Lower leg skin (tissue), 4 donors: ENCODE results near the gene KLK13. TPM values are rescaled to one million over a fixed set of nuclear protein-coding genes. Genes with fewer than 3 reads are reported as not detected.

ENCODE experiments used
- DNase-seq, 2 donors: peaks; one replicate each; pipeline ENCODE4 v3.0.0-alpha.2; 2019; ENCODE audit warnings: low spot score in 2 of 2
- H3K4me3 ChIP-seq: fragments of 200-600 bp; sonication (generic); 2 replicates; pipeline ENCODE4 v1.5.1; 2017; ENCODE audit warnings: mild to moderate bottlenecking, low read depth; ENCODE audit not compliant: poor library complexity, severe bottlenecking
- CTCF ChIP-seq, 3 donors: fragments of 450-650 bp; IDR thresholded peaks; one replicate each; pipeline ENCODE4 v1.5.1; 2016; ENCODE audit warnings: antibody characterized with exemption in 3 of 3, mild to moderate bottlenecking in 3 of 3, moderate library complexity in 2 of 3
- POLR2A ChIP-seq, 2 donors: fragments of 450-650 bp; IDR thresholded peaks; one replicate each; pipeline ENCODE4 v1.6.1; 2016 to 2017; ENCODE audit warnings: antibody characterized with exemption in 2 of 2, mild to moderate bottlenecking in 1 of 2, moderate library complexity in 1 of 2
- WGBS, 2 donors: methylation state at CpG; one replicate each; pipeline ENCODE4 v1.1.5; 2018; 5-methylcytosine and 5-hydroxymethylcytosine counted together
- intact Hi-C: fragments of 100-400 bp; cut with DNase I; formaldehyde crosslinking; loops from one replicate; pipeline ENCODE4 v1.15.0; 2023; ENCODE audit warnings: low total_unique reads
- total RNA-seq, 4 donors: library from RNA; depleted of rRNA; stranded (reverse); fragments of >200 nt; gene quantifications; one replicate each; pipeline ENCODE4 v1.1.0, GENCODE V29; 2016

Gene KLK13
- total RNA-seq, 4 donors from 2014 or later, result 8.6 to 39.1 (median 9.5) TPM

- intact Hi-C loops, result no loop called here
- DNase-seq, result no peak
- H3K4me3 ChIP-seq, result no peak overlapping the region
- TF ChIP-seq POLR2A (IDR thresholded peaks at IDR 0.05), result no peak
- TF ChIP-seq CTCF (IDR thresholded peaks at IDR 0.05), result no peak
- 26 to 33% methylated on average over 14 of the region's 14 CpGs for WGBS, 2 donors
Observed at GRCh38 chr19:51027126-51027806, 37.6 kb downstream of the KLK13 start.

GRCh38 chr19:51026554-51026831 lies 38.4 kb downstream of the KLK13 start, which contains the start of gene KLK11:
KLK11 (minus strand) TSS chr19:51026616; CDS start chr19:51025631, 985 bp downstream.
- WGBS, 2 donors, result 35 to 70% methylated on average over 10 to 11 of the region's 11 CpGs
- no peak for DNase-seq

GRCh38 chr19:51025809-51026553 lies 38.9 kb downstream of the KLK13 start:
- WGBS, 2 donors, result 36 to 46% methylated on average over 18 of the region's 18 CpGs
- no peak overlapping the region for H3K4me3 ChIP-seq
- intact Hi-C loops, result no loop called here
- TF ChIP-seq CTCF (IDR thresholded peaks at IDR 0.05) (no peak), POLR2A (IDR thresholded peaks at IDR 0.05) (no peak)
- DNase-seq, result no peak

More at GRCh38 chr19:51026554-51026831, 38.4 kb downstream of the KLK13 start, which contains the start of gene KLK11:
- no peak within 1 kb of the TSS for H3K4me3 ChIP-seq
- intact Hi-C loops, result no loop called here
- no peak for TF ChIP-seq POLR2A (IDR thresholded peaks at IDR 0.05)
- TF ChIP-seq CTCF (IDR thresholded peaks at IDR 0.05), result no peak

- H3K4me3 ChIP-seq, result no peak overlapping the region
- DNase-seq, result no peak
- WGBS, 2 donors, result 29 to 44% methylated on average over 6 of the region's 6 CpGs
- intact Hi-C loops, result no loop called here
- TF ChIP-seq CTCF (IDR thresholded peaks at IDR 0.05), result no peak
- no peak for TF ChIP-seq POLR2A (IDR thresholded peaks at IDR 0.05)
Observed at GRCh38 chr19:51025401-51025800, 39.5 kb downstream of the KLK13 start.

- intact Hi-C loops, result no loop called here
- TF ChIP-seq POLR2A (IDR thresholded peaks at IDR 0.05) (no peak), CTCF (IDR thresholded peaks at IDR 0.05) (no peak)
- DNase-seq, result no peak
- H3K4me3 ChIP-seq, result no peak overlapping the region
- 39 to 52% methylated on average over 5 of the region's 5 CpGs for WGBS, 2 donors
Observed at GRCh38 chr19:51024924-51025323, 40.0 kb downstream of the KLK13 start.
